ENCODE data around the gene FNDC3B. TPM values are rescaled to one million over a fixed set of nuclear protein-coding genes. Genes with fewer than 3 reads are reported as not detected.
"Not testable (repeated sequence)": the region's sequence is repeated elsewhere in the genome, so short reads cannot be mapped to it uniquely, and the experiment has no call there.

The FNDC3B gene
- total RNA-seq, result 10 to 100 TPM in 1 of 2 donors, 1 to 10 TPM in 1; 9.2 to 17.1 TPM

DNA sequence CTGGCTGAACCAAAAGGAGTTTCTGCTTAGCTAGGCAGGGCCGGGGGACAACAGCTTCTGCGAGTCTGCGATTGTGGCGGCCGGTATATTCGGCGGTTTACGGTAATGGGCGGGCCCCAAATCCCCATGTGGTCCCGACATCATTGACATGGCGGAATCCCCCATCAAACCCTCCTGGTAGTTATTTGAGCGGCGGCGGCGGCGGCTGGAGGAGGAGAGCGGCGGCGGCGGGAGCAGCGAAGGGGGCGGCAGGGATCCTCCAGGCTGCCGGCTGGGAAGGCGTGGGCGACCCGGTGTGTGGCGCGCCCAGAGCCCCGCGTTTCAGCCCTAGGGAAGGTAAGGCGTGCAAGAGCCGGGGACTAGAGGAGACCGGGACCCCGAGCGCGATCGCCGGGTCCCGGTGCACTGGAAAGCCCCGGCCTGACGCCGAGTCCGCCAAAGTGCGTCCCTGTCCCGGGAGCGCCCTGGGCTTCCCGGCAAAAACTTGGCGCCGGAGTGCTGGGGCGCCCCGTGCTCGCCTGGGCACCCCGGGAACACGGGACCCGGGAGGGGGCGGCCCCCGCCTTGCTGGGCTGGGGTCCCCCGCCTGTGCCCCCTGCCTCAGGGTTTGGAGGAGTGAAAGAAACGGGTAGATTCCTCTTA, at the start of gene FNDC3B:
TSS of gene FNDC3B (plus strand) at position 143 of the 642 bp plus-strand sequence. CDS start 72,902 bp downstream, outside the sequence.
- ATAC-seq, result peak; percentile 83 to 93
- Mint-ChIP-seq H3K9me3 (no peaks in the 10 kb centered on the region), H3K27ac (peak within 1 kb of the TSS; percentile 93 to 97), H3K36me3 (peaks cover 5 to 6% of the 10 kb centered on the region in 2 donors)
- peak; percentile 88 to 90 for DNase-seq (ENCODE audit: low spot score in 2 of 2)

DNA sequence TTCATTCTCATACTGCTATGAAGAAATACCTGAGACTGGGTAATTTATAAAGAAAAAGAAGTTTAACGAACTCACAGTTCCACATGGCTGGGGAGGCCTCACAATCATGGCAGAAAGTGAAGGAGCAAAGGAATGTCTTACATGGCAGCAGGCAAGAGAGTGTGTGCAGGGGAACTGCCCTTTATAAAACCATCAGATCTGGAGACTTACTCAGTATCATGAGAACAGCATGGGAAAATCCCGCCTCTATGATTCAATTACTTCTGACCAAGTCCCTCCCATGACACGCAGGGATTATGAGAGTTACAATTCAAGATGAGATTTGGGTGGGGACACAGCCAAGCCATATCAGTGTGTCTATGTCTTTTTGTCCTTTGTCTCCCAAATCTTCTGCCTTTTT, 49.1 kb upstream of the FNDC3B start:
- peak overlapping the region in 1 of 2 donors; percentile 10 for H3K27ac Mint-ChIP-seq
- ATAC-seq, result peak in 1 of 2 donors; percentile 41
- H3K36me3 Mint-ChIP-seq, result not testable (repeated sequence)

DNA sequence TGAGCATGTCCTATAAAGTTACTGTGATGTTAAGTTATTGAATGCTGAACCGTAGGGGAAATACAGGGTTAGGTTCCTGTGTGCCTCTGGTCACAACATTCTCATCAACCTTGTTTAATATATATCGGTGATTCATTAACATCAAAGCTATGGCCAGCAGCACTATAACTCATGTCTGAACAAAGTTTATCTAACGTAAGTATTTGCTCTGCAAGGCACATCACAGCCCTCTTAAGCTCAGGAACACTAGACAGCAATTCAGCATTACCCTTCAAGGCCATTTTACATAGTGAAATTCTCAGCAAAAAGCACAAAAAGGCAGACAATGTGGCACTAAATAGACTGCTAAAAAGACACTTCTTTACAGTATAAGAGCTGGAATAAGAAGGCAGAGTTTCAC, 48.2 kb upstream of the FNDC3B start:
- no peak for DNase-seq (ENCODE audit: low spot score in 2 of 2)
- H3K36me3 Mint-ChIP-seq, result no peaks in the 10 kb centered on the region
- no peak for ATAC-seq
- H3K27ac Mint-ChIP-seq, result no peak overlapping the region
- H3K9me3 Mint-ChIP-seq, result peaks cover 4 to 5% of the 10 kb centered on the region in 2 donors

More for the DNA sequence above, 49.1 kb upstream of the FNDC3B start:
- DNase-seq (ENCODE audit: low spot score in 2 of 2); H3K9me3 Mint-ChIP-seq: not testable (repeated sequence)

DNA sequence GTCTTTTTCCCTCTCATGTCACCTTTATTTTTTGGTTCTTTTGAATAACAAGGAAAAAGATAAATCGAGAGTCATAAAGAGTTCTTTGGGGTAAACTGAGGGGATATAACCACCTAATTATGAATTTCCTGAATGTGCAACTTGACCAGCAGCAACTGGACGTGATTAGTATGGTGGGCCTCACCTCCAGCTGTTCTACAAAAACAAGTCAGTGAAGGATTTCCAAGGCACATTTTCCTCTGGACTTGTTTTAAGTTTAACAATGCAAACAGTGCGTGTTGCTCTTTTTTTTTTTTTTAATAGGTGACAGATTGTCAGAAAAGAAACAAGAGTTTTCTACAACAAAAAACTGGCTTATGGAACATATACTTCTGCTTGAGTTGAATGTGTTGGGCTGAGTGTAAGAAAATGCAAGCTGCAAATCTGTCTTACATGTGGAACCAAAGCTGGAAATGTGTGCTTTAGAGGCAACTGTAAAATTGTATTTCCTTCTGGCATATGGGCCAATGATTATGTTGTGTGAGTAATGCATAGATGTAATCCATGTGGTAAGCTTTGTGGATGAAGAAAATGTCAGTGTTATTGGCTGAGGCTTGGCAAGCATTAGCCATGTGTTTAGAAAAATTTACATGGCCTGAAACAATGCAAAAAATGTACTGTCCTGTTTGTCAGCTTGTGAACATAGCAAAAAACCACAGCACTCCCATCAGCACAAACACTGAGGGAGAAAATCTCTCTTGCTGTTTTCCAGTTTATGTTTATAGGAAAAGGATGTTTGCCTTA, 44.5 kb upstream of the FNDC3B start:
- H3K36me3 Mint-ChIP-seq, result peaks cover 5 to 6% of the 10 kb centered on the region in 2 donors
- no peak overlapping the region for H3K27ac Mint-ChIP-seq
- H3K9me3 Mint-ChIP-seq, result peaks cover 14 to 19% of the 10 kb centered on the region in 2 donors
- no peak for DNase-seq (ENCODE audit: low spot score in 2 of 2)
- no peak for ATAC-seq

DNA sequence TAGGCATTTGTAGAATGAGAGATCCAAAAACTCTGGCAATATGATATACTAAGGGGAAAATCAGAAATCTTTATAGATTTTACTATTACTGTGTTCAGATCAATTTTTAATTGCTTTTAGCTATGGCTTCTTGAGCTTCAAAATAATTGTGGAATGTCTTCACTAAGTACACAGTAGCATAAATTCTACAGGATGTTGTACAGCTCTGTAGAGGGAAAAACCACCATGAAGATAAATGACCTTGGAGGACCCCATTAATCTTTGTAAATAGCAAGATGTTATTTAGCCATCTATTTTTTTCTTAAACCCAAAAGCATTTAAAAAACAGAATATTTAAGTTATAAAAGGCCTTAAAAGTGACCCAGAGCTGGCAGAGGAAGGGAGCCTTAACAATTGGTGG, 43.9 kb upstream of the FNDC3B start:
- Mint-ChIP-seq H3K27ac (no peak overlapping the region), H3K36me3 (peaks cover 5 to 6% of the 10 kb centered on the region in 2 donors), H3K9me3 (peaks cover 9 to 15% of the 10 kb centered on the region in 2 donors)
- ATAC-seq (no peak), DNase-seq (ENCODE audit: low spot score in 2 of 2) (no peak)

DNA sequence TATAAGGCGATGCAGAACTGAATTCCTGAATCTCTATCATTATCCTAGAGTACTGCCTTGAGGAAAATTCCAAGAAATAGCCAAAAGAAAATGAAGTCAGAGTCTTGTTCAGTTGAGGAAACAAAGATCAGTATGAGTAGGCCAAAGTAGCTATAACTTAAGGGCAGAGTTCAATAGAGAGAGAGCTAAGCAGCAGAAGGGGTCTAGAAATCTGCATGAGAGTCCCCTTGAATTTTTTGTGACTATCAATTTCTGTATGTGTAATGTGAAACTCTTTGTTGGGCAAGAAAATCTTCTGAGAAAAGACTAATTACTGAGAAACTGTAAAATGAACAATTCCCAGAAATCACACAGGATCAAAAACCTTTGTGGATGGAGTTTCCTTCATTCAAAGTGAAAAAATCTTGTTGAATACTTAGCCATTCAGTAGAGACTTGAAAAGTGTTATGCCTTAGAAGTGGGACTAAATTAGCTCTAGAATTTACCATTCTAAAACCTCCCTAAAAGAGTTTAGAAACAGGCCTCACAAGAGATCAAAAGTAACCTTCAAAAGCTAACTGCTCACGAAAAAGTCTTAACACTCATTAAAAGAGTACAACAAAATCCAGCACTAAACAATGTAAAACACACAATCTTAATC, 43.1 kb upstream of the FNDC3B start:
- Mint-ChIP-seq H3K36me3 (peaks cover 5 to 6% of the 10 kb centered on the region in 2 donors), H3K27ac (no peak overlapping the region), H3K9me3 (peaks cover 9 to 15% of the 10 kb centered on the region in 2 donors)
- peak in 1 of 2 donors; percentile 90 for ATAC-seq
- no peak for DNase-seq (ENCODE audit: low spot score in 2 of 2)

DNA sequence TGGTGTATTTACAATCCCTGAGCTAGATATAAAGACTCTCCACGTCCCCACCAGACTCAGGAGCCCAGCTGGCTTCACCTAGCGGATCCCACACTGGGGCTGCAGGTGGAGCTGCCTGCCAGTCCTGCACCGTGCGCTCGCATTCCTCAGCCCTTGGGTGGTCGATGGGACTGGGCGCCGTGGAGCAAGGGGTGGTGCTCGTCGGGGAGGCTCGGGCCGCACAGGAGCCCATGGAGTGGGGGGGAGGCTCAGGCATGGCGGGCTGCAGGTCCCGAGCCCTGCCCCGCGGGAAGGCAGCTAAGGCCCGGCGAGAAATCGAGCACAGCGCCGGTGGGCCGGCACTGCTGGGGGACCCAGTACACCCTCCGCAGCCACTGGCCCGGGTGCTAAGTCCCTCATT, 40.6 kb upstream of the FNDC3B start:
- not testable (repeated sequence) for H3K27ac Mint-ChIP-seq; DNase-seq (ENCODE audit: low spot score in 2 of 2); ATAC-seq; H3K36me3 Mint-ChIP-seq
- peaks cover 9 to 21% of the 10 kb centered on the region in 2 donors for H3K9me3 Mint-ChIP-seq

DNA sequence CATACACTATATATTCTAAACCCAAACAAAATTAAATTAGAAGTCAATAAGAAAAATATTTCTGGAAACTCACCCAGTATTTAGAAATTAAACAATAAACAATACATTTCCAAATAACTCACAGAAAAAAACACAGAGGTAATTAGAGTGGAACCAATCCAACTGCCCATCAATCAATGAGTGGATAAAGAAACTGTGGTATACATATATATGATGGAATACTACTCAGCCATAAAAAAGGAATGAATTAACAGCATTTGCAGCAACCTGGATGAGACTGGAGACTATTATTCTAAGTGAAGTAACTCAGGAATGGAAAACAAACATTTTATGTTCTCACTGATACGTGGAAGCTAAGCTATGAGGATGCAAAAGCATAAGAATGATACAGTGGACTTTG, 37.8 kb upstream of the FNDC3B start:
- not testable (repeated sequence) for H3K27ac Mint-ChIP-seq; DNase-seq (ENCODE audit: low spot score in 2 of 2); ATAC-seq; H3K36me3 Mint-ChIP-seq
- H3K9me3 Mint-ChIP-seq, result peaks cover 7 to 19% of the 10 kb centered on the region in 2 donors

DNA sequence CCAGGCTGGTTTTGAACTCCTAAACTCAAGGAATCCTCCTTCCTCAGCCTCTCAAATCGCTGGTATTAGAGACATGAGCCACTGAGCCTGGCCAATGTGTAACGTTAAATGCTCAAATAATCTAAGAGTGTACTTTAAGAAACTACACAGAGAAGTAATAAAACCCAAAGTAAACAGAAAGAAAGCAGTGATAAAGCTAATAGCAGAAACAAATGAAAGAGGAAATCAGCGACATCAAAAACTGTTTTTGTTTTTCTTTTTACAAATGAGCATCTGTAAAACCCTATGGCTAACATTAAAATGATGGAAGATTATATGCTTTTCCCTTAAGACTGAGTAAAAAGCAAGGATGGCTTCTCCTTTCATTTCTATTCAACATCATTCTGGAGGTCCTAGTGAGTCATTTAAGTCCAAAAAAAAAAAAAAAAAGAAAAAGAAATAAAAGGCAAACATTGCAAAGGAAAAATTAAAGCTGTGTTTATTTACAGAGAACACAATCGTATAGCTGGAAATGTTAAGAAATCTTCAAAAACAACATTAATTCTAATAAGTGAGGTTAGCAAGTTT, 36.8 kb upstream of the FNDC3B start:
- DNase-seq (ENCODE audit: low spot score in 2 of 2) (no peak), ATAC-seq (no peak)
- H3K27ac Mint-ChIP-seq, result no peak overlapping the region
- peaks cover 4 to 11% of the 10 kb centered on the region in 2 donors for H3K9me3 Mint-ChIP-seq
- H3K36me3 Mint-ChIP-seq, result no peaks in the 10 kb centered on the region

DNA sequence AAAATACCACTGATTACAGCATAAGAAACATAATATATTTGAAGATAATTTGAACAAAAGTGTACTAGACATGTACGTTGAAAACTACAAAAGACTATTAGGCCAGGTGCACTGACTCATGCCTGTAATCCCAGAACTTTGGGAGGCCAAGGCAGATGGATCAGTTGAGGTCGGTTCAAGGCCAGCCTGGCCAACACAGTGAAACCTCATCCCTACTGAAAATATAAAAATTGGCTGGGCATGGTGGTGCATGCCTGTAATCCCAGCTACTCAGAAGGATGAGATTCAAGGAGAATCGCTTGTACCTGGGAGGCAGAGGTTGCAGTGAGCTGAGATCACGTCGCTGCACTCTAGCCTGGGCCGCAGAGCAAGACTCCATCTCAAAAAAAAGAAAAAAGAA, 36.2 kb upstream of the FNDC3B start:
- H3K27ac Mint-ChIP-seq, result no peak overlapping the region
- peaks cover 0 to 6% of the 10 kb centered on the region in 2 donors for H3K9me3 Mint-ChIP-seq
- DNase-seq (ENCODE audit: low spot score in 2 of 2) (no peak), ATAC-seq (no peak)
- no peaks in the 10 kb centered on the region for H3K36me3 Mint-ChIP-seq

DNA sequence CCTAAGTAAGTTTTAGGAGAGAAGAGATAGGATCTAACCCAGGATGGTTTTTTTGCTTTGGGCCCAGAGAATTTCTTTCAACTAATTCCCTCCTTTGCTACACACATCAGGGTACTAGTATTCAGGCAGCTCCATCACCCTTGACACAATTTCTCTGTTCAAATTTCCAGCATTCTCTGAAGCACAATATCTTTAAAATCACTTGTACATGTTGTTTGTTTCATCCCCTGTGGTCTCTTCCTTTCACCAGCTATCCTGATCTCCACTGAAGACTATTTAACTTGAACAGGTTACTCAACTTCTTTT, 32.4 kb upstream of the FNDC3B start:
- no peak for ATAC-seq
- H3K27ac Mint-ChIP-seq, result no peak overlapping the region
- no peak for DNase-seq (ENCODE audit: low spot score in 2 of 2)
- no peaks in the 10 kb centered on the region for H3K9me3 Mint-ChIP-seq
- H3K36me3 Mint-ChIP-seq, result no peaks in the 10 kb centered on the region

DNA sequence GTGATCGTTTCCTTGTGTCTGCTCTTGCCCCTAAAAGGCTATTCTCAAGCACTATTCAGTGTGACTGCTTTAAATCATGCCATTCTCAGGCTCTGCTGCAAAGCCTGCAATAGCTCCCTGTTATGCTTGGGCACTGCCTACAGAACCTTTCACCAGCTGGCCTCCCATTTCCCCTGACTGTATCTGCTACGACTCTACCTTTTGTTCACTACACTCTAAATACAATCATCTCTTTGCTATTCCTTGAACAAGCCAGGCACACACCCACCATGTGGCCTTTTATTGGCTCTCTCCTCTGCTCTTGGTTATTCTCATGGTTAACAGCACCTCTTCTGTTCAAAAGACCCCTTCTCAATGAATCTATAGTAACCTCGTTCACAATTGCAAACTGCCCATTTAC, 29.6 kb upstream of the FNDC3B start:
- H3K9me3 Mint-ChIP-seq, result no peaks in the 10 kb centered on the region

DNA sequence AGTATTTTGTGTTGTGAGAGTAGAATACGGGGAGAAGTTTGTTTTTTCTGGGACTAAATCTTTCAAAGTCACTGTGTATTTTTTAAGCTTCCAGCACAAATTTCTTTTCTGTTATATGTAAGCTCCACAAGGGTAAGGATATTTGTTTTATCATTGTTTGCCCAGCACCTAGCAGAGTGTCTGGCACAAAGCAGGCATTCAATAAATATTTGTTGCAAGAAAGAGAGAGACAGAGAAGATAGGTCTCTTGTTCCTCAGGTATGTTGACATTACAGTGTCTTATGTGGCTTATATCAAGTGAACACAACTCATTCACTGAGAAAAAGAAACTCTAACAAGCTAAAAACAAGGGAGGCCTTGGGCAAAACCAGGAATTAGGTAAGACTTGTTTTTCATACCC, 26.6 kb upstream of the FNDC3B start:
- ATAC-seq, result no peak
- H3K27ac Mint-ChIP-seq, result no peak overlapping the region
- H3K9me3 Mint-ChIP-seq, result no peaks in the 10 kb centered on the region
- no peaks in the 10 kb centered on the region for H3K36me3 Mint-ChIP-seq
- no peak for DNase-seq (ENCODE audit: low spot score in 2 of 2)

More for the DNA sequence above, 29.6 kb upstream of the FNDC3B start:
- no peak for ATAC-seq
- no peaks in the 10 kb centered on the region for H3K36me3 Mint-ChIP-seq
- no peak overlapping the region for H3K27ac Mint-ChIP-seq
- DNase-seq (ENCODE audit: low spot score in 2 of 2), result no peak

DNA sequence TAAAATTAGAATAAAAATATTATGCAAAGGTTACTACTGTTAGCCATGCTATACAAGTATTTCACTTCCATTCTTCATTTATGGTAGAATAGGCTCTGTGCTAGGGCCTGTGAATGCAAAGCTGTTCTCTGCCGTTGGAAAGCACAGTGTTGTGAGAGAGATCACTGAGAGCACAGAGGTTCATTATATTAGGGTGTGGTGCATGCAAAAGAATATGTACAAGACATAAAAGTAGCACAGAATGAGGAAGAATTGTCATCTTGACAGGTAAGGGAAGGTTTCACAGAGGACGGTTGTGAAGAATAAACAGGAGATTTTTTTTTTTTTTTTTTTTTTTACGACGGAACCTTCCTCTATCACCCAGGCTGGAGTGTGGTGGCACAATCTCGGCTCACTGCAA, 25.2 kb upstream of the FNDC3B start:
- DNase-seq (ENCODE audit: low spot score in 2 of 2) (no peak), ATAC-seq (no peak)
- Mint-ChIP-seq H3K27ac (no peak overlapping the region), H3K36me3 (no peaks in the 10 kb centered on the region), H3K9me3 (no peaks in the 10 kb centered on the region)

DNA sequence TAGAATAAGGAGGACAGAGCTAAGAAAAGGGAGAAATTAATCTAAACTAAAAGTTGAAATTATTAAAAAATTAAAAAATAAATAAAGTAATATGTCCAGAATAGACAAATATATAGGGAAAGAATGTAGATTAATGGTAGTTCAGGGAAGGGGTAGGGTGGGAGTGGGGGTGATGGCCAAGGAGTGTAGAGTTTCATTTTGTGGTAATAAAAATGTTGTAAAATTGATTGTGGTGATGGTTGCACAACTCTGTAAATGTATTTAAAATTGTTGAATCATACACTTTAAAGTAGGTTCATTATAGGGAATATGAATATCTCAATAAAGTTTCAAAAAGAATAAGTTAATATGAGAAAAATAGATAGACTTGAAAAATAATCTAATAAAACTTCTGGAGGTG, 21.0 kb upstream of the FNDC3B start:
- no peaks in the 10 kb centered on the region for H3K36me3 Mint-ChIP-seq
- no peaks in the 10 kb centered on the region for H3K9me3 Mint-ChIP-seq
- no peak overlapping the region for H3K27ac Mint-ChIP-seq
- ATAC-seq (no peak), DNase-seq (ENCODE audit: low spot score in 2 of 2) (no peak)

DNA sequence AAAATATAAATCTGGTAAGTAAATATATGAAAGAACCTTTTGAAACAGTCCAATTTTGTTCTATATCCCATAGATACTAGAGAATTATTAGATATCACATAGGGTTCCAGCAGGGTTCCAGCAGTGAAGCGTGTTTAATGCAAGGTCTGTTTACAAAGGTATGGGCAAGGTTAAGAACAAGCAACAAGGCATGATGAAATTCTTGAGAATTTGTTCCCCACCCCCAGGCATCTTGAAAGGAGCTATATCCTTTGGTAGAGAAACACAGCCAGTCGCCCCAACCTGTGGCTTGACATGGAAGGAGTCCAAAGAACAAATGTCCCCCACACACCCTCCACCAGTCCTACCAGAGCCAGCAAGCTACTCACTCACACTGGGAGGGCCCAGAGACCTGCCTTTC, 18.6 kb upstream of the FNDC3B start:
- no peak overlapping the region for H3K27ac Mint-ChIP-seq
- no peak for DNase-seq (ENCODE audit: low spot score in 2 of 2)
- ATAC-seq, result no peak
- no peaks in the 10 kb centered on the region for H3K9me3 Mint-ChIP-seq
- H3K36me3 Mint-ChIP-seq, result no peaks in the 10 kb centered on the region

DNA sequence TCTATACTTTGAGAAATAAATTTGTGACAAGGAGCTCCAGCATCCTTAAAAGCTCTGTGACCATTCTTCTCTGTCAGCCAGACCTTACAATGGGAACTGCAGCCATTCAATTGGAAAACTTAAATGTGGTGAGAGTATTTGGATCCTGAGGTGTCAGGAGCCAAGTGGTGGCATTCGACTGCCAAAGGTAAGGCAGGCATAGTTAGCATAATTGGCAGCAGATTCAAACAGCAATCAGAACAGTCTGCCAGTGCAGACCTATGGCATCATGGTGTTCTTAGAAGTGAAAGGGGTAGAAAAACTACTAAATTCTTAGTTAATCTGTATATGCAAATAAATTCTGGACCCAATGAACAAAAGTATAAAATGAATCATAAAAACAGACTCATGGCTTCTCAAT, 18.2 kb upstream of the FNDC3B start:
- Mint-ChIP-seq H3K27ac (no peak overlapping the region), H3K36me3 (no peaks in the 10 kb centered on the region), H3K9me3 (no peaks in the 10 kb centered on the region)
- no peak for DNase-seq (ENCODE audit: low spot score in 2 of 2)
- no peak for ATAC-seq

All from activated naive CD4-positive, alpha-beta T cell treated with anti-CD3 and anti-CD28 coated beads, Interleukin-2, amount 50 U/mL, for 72 hours (primary cell).